ENCODE results near the gene SLCO2A1.

The SLCO2A1 gene

DNA sequence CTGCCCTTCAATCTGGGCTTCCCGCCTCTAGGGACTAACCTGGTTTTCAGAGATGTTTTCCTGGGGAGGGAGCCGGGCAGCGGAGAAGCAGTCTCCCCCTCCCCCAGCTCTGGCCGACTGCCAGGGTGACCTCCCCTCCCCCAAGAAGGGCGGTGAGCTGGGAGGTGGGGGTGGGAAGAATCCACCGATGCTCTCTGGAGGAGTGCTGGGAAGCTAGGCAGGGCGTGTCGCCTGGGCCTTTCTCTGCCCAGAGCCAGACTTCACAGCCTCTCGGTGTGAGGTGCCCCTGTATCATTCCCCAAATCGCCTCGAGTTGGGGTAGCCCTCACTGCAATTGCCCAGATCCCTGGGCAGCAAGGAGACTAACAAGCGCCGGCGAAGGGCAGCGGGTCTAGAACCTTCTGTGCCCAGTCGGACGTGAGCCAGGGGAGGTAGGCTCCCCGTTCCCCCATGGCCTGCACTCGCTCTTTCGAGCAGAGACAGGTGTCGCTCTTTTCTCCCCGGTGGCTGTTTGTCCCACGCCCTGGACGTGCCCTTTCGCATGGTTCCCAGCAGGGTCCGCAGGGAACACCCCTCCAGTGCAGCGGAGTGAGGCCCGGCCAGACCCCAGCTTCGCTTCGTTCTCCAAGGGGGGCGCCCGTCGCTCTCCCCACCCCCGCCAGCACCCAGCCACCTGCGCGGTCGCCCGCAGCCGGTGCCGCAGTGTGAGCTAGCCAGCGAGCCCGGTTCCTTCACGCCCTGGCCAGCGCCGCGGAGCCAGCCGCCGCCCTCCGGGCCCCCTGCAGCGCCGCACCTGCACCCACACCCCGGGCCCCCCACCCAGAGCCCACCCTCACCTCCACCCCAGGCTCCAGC, 135.1 kb downstream of the SLCO2A1 start:
- DNase-seq: no peak

DNA sequence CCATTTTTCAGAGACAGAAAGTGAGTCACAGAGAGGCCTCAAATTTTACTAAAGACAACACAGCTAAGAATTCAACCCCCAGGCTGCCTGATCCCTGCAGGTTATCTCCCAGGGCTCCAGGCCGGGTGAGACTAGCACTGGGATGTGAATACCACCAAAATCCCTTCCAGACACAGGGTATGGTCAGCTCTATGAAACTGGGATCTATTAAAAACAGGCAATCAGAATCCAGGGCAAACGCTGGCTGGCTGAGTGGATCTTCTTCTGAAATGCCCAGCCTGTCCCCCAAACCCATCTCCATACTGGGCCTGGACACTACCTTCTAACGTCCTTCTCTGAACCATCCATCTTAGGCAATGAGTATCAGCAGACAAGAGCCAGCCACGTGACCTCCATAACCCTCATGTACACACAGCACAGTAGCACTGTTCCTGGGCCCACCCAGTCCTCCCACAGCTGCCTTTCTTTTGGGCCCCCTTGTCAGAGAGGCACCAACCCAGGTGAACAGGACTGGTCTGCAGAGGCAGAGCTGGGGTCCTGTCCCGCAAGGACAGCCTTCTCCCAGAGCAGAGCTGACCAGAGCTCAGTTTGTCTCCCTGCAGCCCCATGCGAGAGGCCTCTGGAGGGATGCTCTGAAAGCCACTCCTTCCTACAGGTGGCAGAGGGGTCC, 135.9 kb downstream of the SLCO2A1 start:
- DNase-seq: no peak

GRCh38 chr3:133892541-133893231, 137.0 kb downstream of the SLCO2A1 start:
- no peak for DNase-seq

GRCh38 chr3:133891662-133892378, 137.9 kb downstream of the SLCO2A1 start:
- no peak for DNase-seq

GRCh38 chr3:133890972-133891644, 138.6 kb downstream of the SLCO2A1 start:
- no peak for DNase-seq

DNA sequence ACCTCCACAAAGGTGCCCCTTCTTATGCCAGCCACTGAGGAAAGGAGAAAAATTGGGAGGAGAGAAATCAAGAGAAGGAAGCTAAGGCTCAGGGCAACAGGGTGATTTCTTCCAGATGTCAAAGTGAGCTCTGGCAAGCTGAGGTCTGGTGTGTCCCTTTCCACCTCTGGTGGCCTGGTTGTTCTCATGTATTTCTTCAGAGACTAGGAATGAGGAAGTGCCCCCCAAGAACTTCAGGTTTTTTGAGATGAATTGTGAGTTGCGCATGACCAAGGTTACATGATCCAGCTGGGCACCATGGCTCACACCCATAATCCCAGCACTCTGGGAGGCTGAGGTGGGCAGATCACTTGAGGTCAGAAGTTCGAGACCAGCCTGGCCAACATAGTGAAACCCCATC, 139.7 kb downstream of the SLCO2A1 start:
- no peak for DNase-seq

DNA sequence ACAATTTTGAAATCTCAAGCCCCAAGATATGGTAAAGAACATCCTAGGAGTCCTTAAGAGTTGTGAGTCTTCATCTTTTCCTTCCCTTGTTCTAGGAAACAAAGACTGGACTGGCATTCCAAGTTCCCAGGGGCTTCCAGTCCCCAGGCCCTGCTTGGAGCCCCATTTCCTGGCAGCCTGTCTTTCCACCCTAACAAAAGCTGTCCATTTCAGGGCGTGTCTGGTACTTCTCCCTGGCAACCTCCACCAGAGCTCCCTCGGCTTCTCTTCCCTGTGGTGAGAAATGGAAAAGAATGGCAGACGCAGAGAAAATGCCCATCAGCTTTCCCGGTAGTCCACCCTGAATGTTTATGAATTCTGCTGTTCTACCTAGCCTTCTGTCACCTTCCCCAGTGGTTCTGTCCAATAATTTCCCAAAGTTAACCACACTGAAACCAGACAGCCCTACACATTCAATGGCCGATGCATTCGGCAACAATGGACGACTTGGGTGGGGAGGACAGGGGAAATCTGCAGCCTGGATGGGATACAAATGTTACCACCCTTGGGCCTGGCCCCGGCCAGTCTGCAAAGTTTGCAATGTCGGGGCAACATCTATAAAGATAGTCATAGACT, 140.9 kb downstream of the SLCO2A1 start:
- DNase-seq: no peak

GRCh38 chr3:133887803-133888703, 141.7 kb downstream of the SLCO2A1 start:
- no peak for DNase-seq

DNA sequence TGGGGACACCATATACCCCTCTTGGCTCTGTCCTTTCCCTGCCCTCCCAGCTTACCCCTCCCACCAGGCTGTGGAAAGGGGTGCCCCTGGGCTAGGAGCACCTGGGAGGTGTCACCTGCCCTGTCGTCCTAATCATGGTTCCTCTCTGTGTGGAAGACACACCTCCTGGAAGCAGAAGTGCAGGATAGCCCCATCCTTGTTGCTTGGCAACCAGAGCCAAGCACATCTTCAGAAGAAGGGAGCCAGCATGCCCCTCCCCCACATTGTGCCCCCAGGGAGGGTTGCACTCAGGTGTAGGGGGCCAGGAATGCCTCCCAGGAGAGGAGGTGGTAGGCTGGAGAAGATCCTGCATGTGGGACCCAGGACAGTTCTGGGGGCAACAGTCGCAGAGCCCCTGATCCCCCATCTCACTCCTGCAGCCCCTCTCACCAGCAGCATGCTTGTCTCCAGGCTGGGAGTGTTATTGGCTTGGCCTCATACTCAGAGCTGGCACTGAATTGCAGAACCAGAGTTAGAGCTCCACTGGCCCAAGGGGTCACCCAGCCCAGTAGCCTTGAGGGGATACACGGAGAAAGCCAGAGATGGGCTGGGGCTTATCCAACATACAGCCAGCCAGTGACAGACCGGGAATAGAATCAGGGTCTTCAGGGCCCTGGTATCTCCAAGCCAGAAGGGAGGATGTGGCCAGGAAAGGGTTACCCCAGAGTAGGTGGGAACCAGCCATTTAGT, 142.5 kb downstream of the SLCO2A1 start:
- no peak for DNase-seq

DNA sequence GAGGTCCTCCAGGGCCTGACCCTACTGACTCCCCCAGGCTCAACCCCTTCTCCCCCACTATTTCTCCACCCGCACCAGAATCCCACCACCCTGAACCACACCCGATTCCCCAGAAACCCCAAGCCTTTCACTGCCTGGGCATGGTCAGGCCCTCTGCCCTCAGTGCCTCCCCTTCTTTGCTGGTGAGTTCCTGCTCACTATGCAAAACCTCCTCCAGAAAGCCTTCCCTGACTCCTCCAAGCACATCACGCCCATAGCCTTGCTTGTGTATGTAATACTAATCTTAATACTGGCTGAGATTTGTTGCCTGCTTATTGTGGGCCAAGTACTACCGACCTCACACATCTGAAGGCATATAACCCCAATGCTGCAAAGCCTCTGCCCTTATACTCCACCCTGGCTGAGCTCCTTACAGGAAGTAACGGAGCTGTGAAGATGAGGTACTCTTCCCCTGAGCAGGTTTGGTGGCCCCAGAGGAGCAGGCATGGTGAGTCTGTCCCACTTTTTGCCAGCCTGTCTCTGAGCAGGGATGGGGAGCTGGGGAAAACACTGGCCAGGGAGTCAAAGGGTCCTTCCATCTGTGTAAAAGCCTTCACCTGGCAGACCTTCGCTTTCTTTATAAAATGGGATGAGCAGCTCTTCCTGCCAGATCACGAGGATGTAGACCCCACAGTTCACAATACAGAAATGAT, 143.5 kb downstream of the SLCO2A1 start:
- DNase-seq: no peak

GRCh38 chr3:133884887-133885711, 144.6 kb downstream of the SLCO2A1 start:
- no peak for DNase-seq

DNA sequence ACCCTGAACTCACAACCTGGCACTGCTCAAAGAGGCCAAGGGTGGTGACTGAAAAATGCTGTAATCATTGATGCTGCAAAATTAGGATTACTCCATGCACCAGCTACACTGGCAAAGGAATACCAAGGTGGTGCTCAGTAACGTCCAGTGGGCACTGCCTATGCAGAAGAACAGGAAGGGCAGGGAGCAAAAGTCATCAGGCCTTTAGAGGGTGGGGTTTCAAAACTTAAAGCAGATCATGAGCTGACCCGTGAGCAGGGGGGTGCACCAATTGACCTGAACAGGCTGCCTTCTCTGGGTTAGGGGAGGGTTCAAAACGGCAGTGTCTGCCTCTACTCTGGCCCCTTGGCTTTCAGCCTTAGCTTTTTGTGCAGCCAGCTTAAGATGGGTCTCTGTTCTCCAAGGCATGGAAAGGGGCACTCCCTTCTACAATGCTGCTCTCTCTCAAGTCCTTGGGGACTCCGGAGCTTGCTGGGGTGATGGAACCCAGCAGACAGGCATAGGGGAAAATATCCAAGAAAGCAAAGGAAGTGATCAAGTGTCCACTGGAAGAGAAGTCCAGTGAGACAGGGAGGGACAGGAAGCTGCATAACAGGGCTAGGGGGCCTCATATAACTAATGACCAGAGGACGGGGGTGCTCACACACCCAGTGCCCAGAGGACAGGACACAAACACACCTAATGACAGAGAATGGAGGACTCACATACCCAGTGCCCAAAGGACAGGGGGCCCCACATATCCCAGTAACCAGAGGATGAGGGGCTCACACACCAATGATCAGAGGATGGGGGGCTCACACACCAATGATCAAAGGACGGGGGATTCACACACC, 145.5 kb downstream of the SLCO2A1 start:
- no peak for DNase-seq

DNA sequence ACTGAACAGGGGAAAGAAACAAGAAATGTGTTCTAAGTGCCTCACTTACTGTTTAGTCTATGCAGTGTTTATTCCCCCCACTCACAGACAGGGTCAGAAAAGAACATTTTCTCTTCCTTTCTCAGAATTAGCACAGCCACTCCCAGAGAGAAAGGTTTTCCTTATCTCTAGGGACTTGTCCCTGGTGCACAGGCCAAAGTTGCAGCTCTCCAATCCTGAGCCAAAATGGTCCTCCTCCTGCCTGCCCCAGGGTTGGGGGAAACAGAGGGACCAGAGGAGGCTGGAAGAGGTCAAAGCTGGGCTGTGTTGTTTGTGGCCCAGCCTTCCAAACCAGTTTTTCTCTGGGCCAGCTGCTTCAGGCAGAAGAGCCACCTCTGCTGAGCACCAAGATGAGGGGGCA, 146.1 kb downstream of the SLCO2A1 start:
- no peak for DNase-seq

- no peak for DNase-seq
Observed at GRCh38 chr3:133882986-133883586, 146.6 kb downstream of the SLCO2A1 start.

GRCh38 chr3:133881939-133882825, 147.5 kb downstream of the SLCO2A1 start:
- DNase-seq: no peak

- no peak for DNase-seq
Observed at GRCh38 chr3:133881492-133881891, 148.2 kb downstream of the SLCO2A1 start.
